Muscle layer of colon (tissue), 2 donors: ENCODE measurements around the gene PHC2.

ENCODE experiments used
- H3K27ac ChIP-seq: one replicate; pipeline ENCODE4 v1.7.0; 2013; ENCODE audit warnings: low read depth, mild to moderate bottlenecking, low read length, moderate library complexity
- H3K27me3 ChIP-seq, 2 donors: one replicate each; pipeline ENCODE4 v1.7.0; 2013; ENCODE audit warnings: low read length in 2 of 2, mild to moderate bottlenecking in 2 of 2; ENCODE audit not compliant: insufficient read depth in 2 of 2, control insufficient read depth in 1 of 2
- H3K36me3 ChIP-seq: one replicate; pipeline ENCODE4 v1.7.0; 2013; ENCODE audit warnings: mild to moderate bottlenecking, low read length; ENCODE audit not compliant: insufficient read depth
- H3K4me1 ChIP-seq: one replicate; pipeline ENCODE4 v1.7.0; 2013; ENCODE audit warnings: mild to moderate bottlenecking, low read length; ENCODE audit not compliant: insufficient read depth
- H3K4me3 ChIP-seq, 2 donors: one replicate each; pipeline ENCODE4 v1.7.0; 2013; ENCODE audit warnings: low read length in 2 of 2, low read depth in 1 of 2, mild to moderate bottlenecking in 1 of 2, moderate library complexity in 1 of 2
- H3K9ac ChIP-seq: one replicate; pipeline ENCODE4 v1.7.0; 2013; ENCODE audit warnings: low read length
- H3K9me3 ChIP-seq: one replicate; pipeline ENCODE4 v1.7.0; 2013; ENCODE audit warnings: mild to moderate bottlenecking, low read length
- donor health status: abdominal sarcoma.
- donor health status: Adenocarcinoma of cecum.

Gene PHC2

DNA sequence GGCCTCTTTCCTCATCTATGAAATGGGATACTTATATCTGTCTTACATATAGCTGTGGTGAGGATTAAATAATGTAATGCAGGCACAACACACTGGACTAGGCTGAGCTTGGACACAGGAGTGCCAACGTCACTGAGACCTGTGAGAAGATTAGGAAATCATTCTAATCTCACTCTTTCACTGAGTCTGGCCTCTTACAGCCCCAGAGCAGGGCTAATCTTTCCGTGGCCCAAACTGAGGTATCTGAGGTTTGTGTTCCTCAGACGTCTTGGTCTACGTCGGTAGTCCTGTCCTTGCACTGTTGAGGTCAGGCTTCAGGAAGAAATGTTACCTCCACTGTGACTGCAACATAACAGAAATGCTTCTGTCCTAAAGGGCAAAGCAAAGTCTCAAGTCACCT, 87.4 kb downstream of the PHC2 start:
- Histone ChIP-seq H3K27me3 (no peaks in the 10 kb centered on the region), H3K27ac (no peak overlapping the region), H3K9ac (no peak overlapping the region), H3K4me3 (no peak overlapping the region), H3K36me3 (no peaks in the 10 kb centered on the region), H3K9me3 (no peaks in the 10 kb centered on the region), H3K4me1 (peaks cover 97% of the 10 kb centered on the region)

GRCh38 chr1:33342041-33342723, 88.7 kb downstream of the PHC2 start:
- H3K27ac ChIP-seq: peak overlapping the region; percentile 40
- H3K9me3 ChIP-seq: no peaks in the 10 kb centered on the region
- H3K27me3 ChIP-seq: no peaks in the 10 kb centered on the region
- H3K9ac ChIP-seq: peak overlapping the region; percentile 1
- peaks cover 94% of the 10 kb centered on the region for H3K4me1 ChIP-seq
- H3K4me3 ChIP-seq: peak overlapping the region in 1 of 2 donors; percentile 34
- no peaks in the 10 kb centered on the region for H3K36me3 ChIP-seq

- H3K36me3 ChIP-seq: no peaks in the 10 kb centered on the region
- no peak overlapping the region for H3K4me3 ChIP-seq
- no peaks in the 10 kb centered on the region for H3K27me3 ChIP-seq
- H3K27ac ChIP-seq: peak overlapping the region; percentile 72
- no peaks in the 10 kb centered on the region for H3K9me3 ChIP-seq
- peaks cover 84% of the 10 kb centered on the region for H3K4me1 ChIP-seq
- H3K9ac ChIP-seq: no peak overlapping the region
Observed at GRCh38 chr1:33341190-33341589, 89.7 kb downstream of the PHC2 start.

- Histone ChIP-seq H3K9ac (peak overlapping the region; percentile 8), H3K27me3 (no peaks in the 10 kb centered on the region), H3K4me3 (peak overlapping the region in 1 of 2 donors; percentile 13), H3K36me3 (no peaks in the 10 kb centered on the region), H3K4me1 (peaks cover 76% of the 10 kb centered on the region), H3K9me3 (no peaks in the 10 kb centered on the region), H3K27ac (peak overlapping the region; percentile 65)
Observed at GRCh38 chr1:33339413-33339812, 91.5 kb downstream of the PHC2 start.

DNA sequence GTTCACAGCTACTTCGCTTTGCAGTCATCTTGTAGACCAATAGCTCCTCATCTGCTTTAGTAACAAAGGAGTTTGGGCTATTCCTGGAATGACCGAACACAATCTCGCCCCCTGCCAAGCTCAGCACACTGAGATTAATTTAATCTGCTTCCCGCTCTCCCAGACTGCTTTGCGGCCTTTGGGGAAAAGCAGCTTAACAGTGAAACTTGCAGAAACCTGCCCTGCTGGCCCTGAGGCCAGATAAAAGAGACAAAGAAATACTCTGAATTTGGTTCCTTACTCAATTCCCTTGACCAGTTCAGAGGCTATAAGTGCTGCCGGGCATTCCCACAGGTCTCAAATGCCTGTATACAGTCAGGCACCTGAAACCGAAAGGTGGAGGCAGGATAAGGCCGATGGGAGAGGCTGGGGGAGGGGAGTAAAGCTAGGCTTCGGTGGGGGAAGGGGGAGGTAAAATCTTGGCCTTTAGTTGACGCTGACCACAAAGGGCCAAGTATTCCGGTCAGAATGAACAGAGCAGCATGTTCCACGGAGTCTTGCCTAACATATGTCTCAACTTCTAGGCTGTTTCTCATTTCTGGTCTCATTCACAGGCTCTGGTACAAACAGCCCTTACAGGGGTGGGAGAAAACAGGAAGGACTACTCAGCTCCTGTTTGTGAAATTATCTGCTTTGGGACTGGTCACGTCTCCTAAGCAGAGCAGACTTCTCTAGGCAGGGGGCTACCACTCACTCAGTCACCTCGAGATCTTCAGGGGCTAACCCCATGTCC, 92.3 kb downstream of the PHC2 start:
- H3K9me3 ChIP-seq: no peaks in the 10 kb centered on the region
- peak overlapping the region in 1 of 2 donors; percentile 13 for H3K4me3 ChIP-seq
- no peaks in the 10 kb centered on the region for H3K36me3 ChIP-seq
- peak overlapping the region; percentile 8 for H3K9ac ChIP-seq
- H3K27ac ChIP-seq: peak overlapping the region; percentile 65
- H3K4me1 ChIP-seq: peaks cover 76% of the 10 kb centered on the region
- H3K27me3 ChIP-seq: no peaks in the 10 kb centered on the region

DNA sequence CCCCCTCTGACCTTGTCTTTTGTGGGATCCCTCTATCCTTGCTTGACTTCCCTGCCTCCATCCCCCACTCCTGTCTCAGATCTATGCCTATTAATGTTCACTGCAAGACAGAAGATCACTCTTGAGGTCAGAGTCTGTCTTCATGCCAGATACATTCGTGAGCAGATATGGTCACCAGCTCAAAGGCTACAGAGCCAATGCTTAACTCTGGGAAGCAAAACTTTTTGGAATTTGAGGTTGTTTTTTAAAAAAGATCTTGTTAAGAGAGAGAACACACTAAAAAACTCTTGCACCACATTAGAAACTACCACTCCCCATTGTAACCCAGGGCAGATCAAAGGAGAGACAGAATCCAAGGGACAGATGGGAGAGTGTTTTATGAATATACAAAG, 92.9 kb downstream of the PHC2 start:
- H3K4me1 ChIP-seq: peaks cover 79% of the 10 kb centered on the region
- no peaks in the 10 kb centered on the region for H3K36me3 ChIP-seq
- peak overlapping the region; percentile 65 for H3K27ac ChIP-seq
- H3K27me3 ChIP-seq: no peaks in the 10 kb centered on the region
- no peaks in the 10 kb centered on the region for H3K9me3 ChIP-seq
- no peak overlapping the region for H3K9ac ChIP-seq
- H3K4me3 ChIP-seq: peak overlapping the region in 1 of 2 donors; percentile 13

DNA sequence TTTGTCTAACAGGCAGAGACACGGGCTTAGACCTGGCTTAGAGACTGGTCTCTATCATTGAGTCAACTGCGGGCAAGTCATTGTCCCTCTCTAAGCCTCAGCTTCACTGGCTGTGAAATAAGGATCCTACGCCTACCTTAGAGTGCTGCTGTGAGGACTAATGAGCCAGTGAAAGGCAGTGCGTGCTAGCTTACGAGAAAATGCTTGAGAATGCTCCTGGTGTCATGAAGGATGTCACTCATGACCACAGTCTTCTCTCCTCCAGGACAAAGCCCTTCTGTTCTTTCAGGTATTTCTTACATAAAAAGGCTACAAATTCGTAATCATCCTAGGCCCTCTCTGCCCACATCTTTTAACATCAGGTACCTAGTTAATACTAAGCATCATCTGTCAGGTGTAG, 93.5 kb downstream of the PHC2 start:
- Histone ChIP-seq H3K27me3 (no peaks in the 10 kb centered on the region), H3K36me3 (no peaks in the 10 kb centered on the region), H3K4me1 (peaks cover 79% of the 10 kb centered on the region), H3K9me3 (no peaks in the 10 kb centered on the region), H3K4me3 (no peak overlapping the region), H3K9ac (no peak overlapping the region), H3K27ac (peak overlapping the region; percentile 57)

- Histone ChIP-seq H3K9ac (no peak overlapping the region), H3K27me3 (no peaks in the 10 kb centered on the region), H3K4me3 (no peak overlapping the region), H3K36me3 (peaks cover 6% of the 10 kb centered on the region), H3K4me1 (peaks cover 79% of the 10 kb centered on the region), H3K9me3 (no peaks in the 10 kb centered on the region), H3K27ac (no peak overlapping the region)
Observed at GRCh38 chr1:33336580-33336979, 94.3 kb downstream of the PHC2 start.

DNA sequence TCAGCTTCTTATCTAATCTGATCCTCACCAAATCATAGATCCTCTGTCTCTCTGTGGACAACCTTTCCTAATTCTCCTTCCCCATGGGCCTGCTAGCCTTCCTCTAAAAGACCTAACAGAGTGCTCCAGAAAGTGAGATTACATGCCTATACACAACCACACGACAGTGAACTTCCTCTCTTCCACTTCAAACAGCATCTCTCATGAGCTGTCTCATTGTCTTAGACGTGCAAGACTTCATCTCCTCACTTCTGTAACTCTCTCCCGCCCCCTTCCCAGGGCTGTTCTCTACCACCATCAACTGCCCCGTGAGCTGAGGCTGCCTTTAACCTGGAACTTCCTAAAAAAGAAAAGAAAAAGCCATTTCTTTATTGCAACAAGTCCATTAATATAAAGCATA, 95.9 kb downstream of the PHC2 start:
- no peaks in the 10 kb centered on the region for H3K9me3 ChIP-seq
- H3K27me3 ChIP-seq: no peaks in the 10 kb centered on the region
- H3K9ac ChIP-seq: peak overlapping the region; percentile 4
- peaks cover 64% of the 10 kb centered on the region for H3K4me1 ChIP-seq
- H3K27ac ChIP-seq: no peak overlapping the region
- H3K4me3 ChIP-seq: no peak overlapping the region
- H3K36me3 ChIP-seq: peaks cover 21% of the 10 kb centered on the region

- Histone ChIP-seq H3K9me3 (no peaks in the 10 kb centered on the region), H3K36me3 (peaks cover 30% of the 10 kb centered on the region), H3K9ac (no peak overlapping the region), H3K4me1 (peaks cover 55% of the 10 kb centered on the region), H3K4me3 (no peak overlapping the region), H3K27ac (peak overlapping the region; percentile 61), H3K27me3 (no peaks in the 10 kb centered on the region)
Observed at GRCh38 chr1:33334081-33334552, 96.8 kb downstream of the PHC2 start.

DNA sequence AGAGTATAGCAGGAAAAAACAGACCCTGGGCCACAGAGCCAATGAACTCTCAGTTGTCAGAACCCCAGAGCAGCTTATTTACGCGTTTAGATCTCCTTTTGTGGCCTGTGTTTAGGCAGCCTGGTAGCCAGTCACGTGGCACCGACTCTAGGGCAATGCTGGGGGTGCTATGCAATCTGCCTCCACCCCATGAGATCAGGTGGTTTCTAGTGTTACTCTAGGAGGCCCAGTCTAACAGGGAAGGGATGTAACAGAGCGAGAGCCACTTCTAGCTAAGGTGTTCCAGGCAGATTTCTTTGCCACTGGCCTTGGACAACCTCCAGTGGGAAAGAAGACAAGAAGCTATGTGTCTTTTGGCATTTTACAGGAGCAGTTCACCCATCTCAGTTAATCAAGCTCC, 98.0 kb downstream of the PHC2 start:
- Histone ChIP-seq H3K27ac (peak overlapping the region; percentile 61), H3K9me3 (no peaks in the 10 kb centered on the region), H3K27me3 (no peaks in the 10 kb centered on the region), H3K4me3 (no peak overlapping the region), H3K36me3 (peaks cover 41% of the 10 kb centered on the region), H3K4me1 (peaks cover 45% of the 10 kb centered on the region), H3K9ac (no peak overlapping the region)
